Measurements from ENCODE around the gene NOS1AP.

Gene NOS1AP

DNA sequence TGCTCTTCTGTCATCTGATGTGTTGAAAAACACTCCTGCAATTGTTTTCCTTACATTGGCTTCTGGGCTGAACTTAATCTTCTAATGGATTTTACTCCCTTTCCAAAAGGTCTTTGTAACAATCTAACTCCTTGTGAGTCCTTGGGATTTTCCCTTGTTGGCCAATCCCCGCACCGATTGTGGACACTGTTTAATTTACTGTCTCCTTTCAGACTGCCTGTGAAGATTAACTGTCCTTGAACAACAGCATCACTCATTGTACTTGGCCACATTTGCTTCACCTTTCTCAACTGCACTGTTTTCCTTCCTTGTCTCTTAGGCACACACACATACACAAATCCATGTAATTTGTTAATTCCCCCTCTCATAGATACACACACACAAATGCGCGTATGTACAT, 186.8 kb downstream of the NOS1AP start:
- no peak for DNase-seq (ENCODE audit: low read depth)
- TF ChIP-seq, protein P1, sequence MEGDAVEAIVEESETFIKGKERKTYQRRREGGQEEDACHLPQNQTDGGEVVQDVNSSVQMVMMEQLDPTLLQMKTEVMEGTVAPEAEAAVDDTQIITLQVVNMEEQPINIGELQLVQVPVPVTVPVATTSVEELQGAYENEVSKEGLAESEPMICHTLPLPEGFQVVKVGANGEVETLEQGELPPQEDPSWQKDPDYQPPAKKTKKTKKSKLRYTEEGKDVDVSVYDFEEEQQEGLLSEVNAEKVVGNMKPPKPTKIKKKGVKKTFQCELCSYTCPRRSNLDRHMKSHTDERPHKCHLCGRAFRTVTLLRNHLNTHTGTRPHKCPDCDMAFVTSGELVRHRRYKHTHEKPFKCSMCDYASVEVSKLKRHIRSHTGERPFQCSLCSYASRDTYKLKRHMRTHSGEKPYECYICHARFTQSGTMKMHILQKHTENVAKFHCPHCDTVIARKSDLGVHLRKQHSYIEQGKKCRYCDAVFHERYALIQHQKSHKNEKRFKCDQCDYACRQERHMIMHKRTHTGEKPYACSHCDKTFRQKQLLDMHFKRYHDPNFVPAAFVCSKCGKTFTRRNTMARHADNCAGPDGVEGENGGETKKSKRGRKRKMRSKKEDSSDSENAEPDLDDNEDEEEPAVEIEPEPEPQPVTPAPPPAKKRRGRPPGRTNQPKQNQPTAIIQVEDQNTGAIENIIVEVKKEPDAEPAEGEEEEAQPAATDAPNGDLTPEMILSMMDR (IDR thresholded peaks at IDR 0.05; ENCODE audit: insufficient read depth, low read depth, low read length, missing control alignments), result no peak
- no peak overlapping the region for H3K4me3 ChIP-seq (ENCODE audit: low read length)

- TF ChIP-seq, protein P1 (IDR thresholded peaks at IDR 0.05; ENCODE audit: insufficient read depth, low read depth, low read length, missing control alignments), result no peak
- DNase-seq (ENCODE audit: low read depth), result no peak
- H3K4me3 ChIP-seq (ENCODE audit: low read length), result no peak overlapping the region
Observed at GRCh38 chr1:162258394-162258793, 188.9 kb downstream of the NOS1AP start.

DNA sequence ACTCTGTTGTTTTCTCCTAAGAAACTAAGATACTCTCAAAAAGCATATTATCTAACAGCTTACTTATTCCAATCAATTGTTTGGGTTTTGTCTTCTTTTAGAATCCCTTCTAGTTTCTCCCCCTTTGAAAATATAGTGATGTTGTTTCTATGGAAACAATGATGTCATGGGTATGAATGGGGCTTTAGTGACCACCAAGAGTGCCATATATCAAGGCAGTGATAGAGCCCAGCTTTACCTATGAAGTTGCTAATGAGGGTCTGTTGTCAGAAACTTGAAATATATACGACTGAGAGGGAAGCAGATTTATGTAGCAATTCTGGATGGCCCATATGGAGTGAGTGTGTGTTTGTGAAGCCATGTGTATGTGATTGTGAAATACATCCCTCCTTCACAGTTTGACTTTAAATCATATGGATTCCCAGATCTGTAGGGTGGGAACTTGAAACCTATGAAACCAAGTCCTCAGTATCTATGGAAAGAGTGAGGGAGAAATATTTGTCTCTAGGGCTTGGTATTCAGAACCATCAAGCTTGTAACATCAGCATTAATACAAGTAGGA, 190.5 kb downstream of the NOS1AP start:
- no peak for DNase-seq (ENCODE audit: low read depth)
- TF ChIP-seq, protein P1 (IDR thresholded peaks at IDR 0.05; ENCODE audit: insufficient read depth, low read depth, low read length, missing control alignments), result no peak

DNA sequence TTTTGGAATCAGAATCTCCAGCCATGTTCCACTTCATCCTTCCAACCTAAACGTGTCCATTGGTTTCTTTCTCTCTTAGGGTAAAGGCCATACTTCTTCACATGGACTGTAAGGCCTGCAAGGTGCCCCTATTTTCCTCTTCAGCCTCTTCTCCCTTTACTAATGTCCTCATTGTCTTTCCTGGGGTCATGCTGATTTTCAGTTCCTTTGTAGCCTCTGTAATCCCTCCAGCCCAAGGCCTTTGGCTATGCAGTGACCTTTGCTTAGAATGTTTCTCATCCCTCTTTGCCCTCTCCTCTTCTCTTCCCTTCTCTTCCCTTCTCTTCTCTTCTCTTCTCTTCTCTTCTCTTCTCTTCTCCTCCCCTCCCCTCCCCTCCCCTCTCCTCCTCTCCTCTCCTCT, 194.6 kb downstream of the NOS1AP start:
- TF ChIP-seq, protein P1 (IDR thresholded peaks at IDR 0.05; ENCODE audit: insufficient read depth, low read depth, low read length, missing control alignments), result no peak
- no peak for DNase-seq (ENCODE audit: low read depth)
- no peak overlapping the region for H3K4me3 ChIP-seq (ENCODE audit: low read length)

More for the DNA sequence above, 190.5 kb downstream of the NOS1AP start:
- no peak overlapping the region for H3K4me3 ChIP-seq (ENCODE audit: low read length)

GRCh38 chr1:162265983-162266382, 196.5 kb downstream of the NOS1AP start:
- TF ChIP-seq, protein P1 (IDR thresholded peaks at IDR 0.05; ENCODE audit: insufficient read depth, low read depth, low read length, missing control alignments), result no peak
- DNase-seq (ENCODE audit: low read depth), result no peak

DNA sequence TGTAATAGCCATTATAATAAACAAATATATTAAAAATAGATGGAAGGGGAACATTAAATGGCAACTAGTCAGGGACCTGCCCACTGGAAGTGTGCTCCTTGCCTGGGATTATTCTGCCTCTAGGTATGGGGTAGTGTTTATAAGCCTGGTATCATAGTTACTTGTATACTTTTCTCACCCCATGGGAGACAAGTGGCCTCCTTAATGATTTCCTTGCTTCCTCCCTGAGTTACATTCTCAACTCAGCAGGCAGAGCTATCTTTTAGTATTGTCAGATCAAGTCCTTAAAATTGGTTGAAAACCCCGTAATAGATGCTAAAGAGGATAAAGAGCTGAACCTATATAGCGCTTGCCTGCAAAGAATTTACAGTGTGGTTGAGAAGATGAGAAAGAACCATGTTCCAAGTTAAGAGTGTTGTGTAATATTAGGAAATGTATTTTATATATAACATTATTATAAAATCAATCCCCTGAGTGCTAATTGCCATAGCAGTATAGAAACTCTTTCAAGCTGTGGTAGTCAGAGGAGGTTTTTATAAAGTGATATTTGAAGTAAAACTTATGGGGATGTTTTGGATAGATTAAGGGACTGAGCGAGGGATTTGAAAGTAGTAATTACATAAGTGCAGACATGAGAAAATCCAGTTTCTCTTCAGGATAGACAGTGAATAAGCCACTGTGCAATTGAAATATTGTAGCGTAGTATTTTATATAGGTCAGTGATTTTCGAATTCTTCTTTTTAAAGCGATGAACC, 200.7 kb downstream of the NOS1AP start:
- TF ChIP-seq, protein P1 (IDR thresholded peaks at IDR 0.05; ENCODE audit: insufficient read depth, low read depth, low read length, missing control alignments), result no peak
- H3K4me3 ChIP-seq (ENCODE audit: low read length), result no peak overlapping the region
- no peak for DNase-seq (ENCODE audit: low read depth)

More at GRCh38 chr1:162265983-162266382, 196.5 kb downstream of the NOS1AP start:
- no peak overlapping the region for H3K4me3 ChIP-seq (ENCODE audit: low read length)

Data from epithelial cell of esophagus (primary cell).